Activated CD8-positive, alpha-beta memory T cell treated with anti-CD3 and anti-CD28 coated beads for 36 hours (primary cell): Measurements from ENCODE around the gene VRK1. TPM values are rescaled to one million over a fixed set of nuclear protein-coding genes. Genes with fewer than 3 reads are reported as not detected.
"Not testable (repeated sequence)": the region's sequence is repeated elsewhere in the genome, so short reads cannot be mapped to it uniquely, and the experiment has no call there.

Experiments
- CTCF ChIA-PET: fragments of 350-600 bp; sonication (Branson Sonifier 250); formaldehyde crosslinking; loops from one replicate; lab custom pipeline; 2021; ENCODE audit warnings: antibody characterized with exemption; lab: Charles Lee
- POLR2A ChIA-PET: fragments of 350-600 bp; sonication (Branson Sonifier 250); formaldehyde crosslinking; loops from one replicate; lab custom pipeline; 2021; ENCODE audit warnings: antibody characterized with exemption; lab: Charles Lee
- total RNA-seq, 2 experiments: library from RNA; stranded (reverse); gene quantifications; one replicate each; pipeline ENCODE4 v1.2.3, GENCODE V29; 2021

Gene VRK1
- total RNA-seq: 10 to 100 TPM; 67.8 to 81.1 TPM

- ChIA-PET CTCF (no interaction called here), POLR2A (interaction anchor here (0.6 to 1.1 kb wide), 4 partner anchors 57 to 1181 kb away, joined by 3 to 9 read pairs (median 5); no protein-coding TSS in a partner anchor)
These were observed at the start of gene VRK1 for GRCh38 chr14:96796851-96797581. Gene VRK1, plus strand, starts transcription at chr14:96797382. Its CDS starts 36,090 bp downstream, at chr14:96833472.

GRCh38 chr14:96747608-96748007 lies 49.6 kb upstream of the VRK1 start:
- CTCF ChIA-PET: no interaction called here
- POLR2A ChIA-PET: no interaction called here

GRCh38 chr14:96748362-96748761 lies 48.8 kb upstream of the VRK1 start:
- CTCF ChIA-PET: no interaction called here
- POLR2A ChIA-PET: no interaction called here

- ChIA-PET POLR2A (no interaction called here), CTCF (no interaction called here)
These were observed 45.7 kb upstream of the VRK1 start for GRCh38 chr14:96751505-96751904.

GRCh38 chr14:96752125-96752524 lies 45.1 kb upstream of the VRK1 start:
- ChIA-PET POLR2A (no interaction called here), CTCF (no interaction called here)

- ChIA-PET CTCF (no interaction called here), POLR2A (no interaction called here)
These were observed 44.6 kb upstream of the VRK1 start for GRCh38 chr14:96752594-96752993.

GRCh38 chr14:96754162-96754844 lies 42.9 kb upstream of the VRK1 start:
- ChIA-PET POLR2A (no interaction called here), CTCF (no interaction called here)

GRCh38 chr14:96754845-96755184 lies 42.4 kb upstream of the VRK1 start:
- POLR2A ChIA-PET: no interaction called here
- CTCF ChIA-PET: no interaction called here

GRCh38 chr14:96756745-96757144 lies 40.4 kb upstream of the VRK1 start:
- ChIA-PET CTCF (no interaction called here), POLR2A (no interaction called here)

- ChIA-PET CTCF (no interaction called here), POLR2A (no interaction called here)
These were observed 39.7 kb upstream of the VRK1 start for GRCh38 chr14:96757456-96757855.

- CTCF ChIA-PET: no interaction called here
- POLR2A ChIA-PET: no interaction called here
These were observed 36.1 kb upstream of the VRK1 start for GRCh38 chr14:96761066-96761465.

GRCh38 chr14:96762650-96763049 lies 34.5 kb upstream of the VRK1 start:
- POLR2A ChIA-PET: no interaction called here
- CTCF ChIA-PET: interaction anchor here (0.6 to 1.0 kb wide), 2 partner anchors 10 to 13 kb away, joined by 3 read pairs; no protein-coding TSS in a partner anchor

- POLR2A ChIA-PET: no interaction called here
- CTCF ChIA-PET: no interaction called here
These were observed 33.2 kb upstream of the VRK1 start for GRCh38 chr14:96764012-96764411.

- CTCF ChIA-PET, POLR2A ChIA-PET: not testable (repeated sequence)
These were observed 32.0 kb upstream of the VRK1 start for GRCh38 chr14:96765205-96765604.

- ChIA-PET CTCF (interaction anchor here (0.9 kb wide), 1 partner anchor 10 kb away, joined by 4 read pairs; no protein-coding TSS in a partner anchor), POLR2A (no interaction called here)
These were observed 24.3 kb upstream of the VRK1 start for GRCh38 chr14:96772929-96773328.

GRCh38 chr14:96776791-96777190 lies 20.4 kb upstream of the VRK1 start:
- POLR2A ChIA-PET: no interaction called here

GRCh38 chr14:96780500-96780899 lies 16.7 kb upstream of the VRK1 start:
- CTCF ChIA-PET: no interaction called here
- POLR2A ChIA-PET: no interaction called here

More at GRCh38 chr14:96776791-96777190, 20.4 kb upstream of the VRK1 start:
- CTCF ChIA-PET: interaction anchor here (1.0 kb wide), 1 partner anchor 18 kb away, joined by 5 read pairs; no protein-coding TSS in a partner anchor

GRCh38 chr14:96781371-96781770 lies 15.8 kb upstream of the VRK1 start:
- ChIA-PET POLR2A (no interaction called here), CTCF (no interaction called here)

- CTCF ChIA-PET: no interaction called here
- POLR2A ChIA-PET: no interaction called here
These were observed 14.7 kb upstream of the VRK1 start for GRCh38 chr14:96782436-96782835.

- ChIA-PET POLR2A (no interaction called here), CTCF (interaction anchor here (0.7 kb wide), 1 partner anchor 10 kb away, joined by 4 read pairs; no protein-coding TSS in a partner anchor)
These were observed 13.9 kb upstream of the VRK1 start for GRCh38 chr14:96783043-96783914.
